HG03571 (cell line): ENCODE data around the gene MEIOB.

Experiments
- ATAC-seq: cut with Tn5 transposase; IDR thresholded peaks from one replicate; pipeline ENCODE4 v1.9.1; 2021; ENCODE audit not compliant: unreplicated experiment

MEIOB gene

GRCh38 chr16:1832838-1833454 lies 39.0 kb downstream of the MEIOB start:
- ATAC-seq = no peak

DNA sequence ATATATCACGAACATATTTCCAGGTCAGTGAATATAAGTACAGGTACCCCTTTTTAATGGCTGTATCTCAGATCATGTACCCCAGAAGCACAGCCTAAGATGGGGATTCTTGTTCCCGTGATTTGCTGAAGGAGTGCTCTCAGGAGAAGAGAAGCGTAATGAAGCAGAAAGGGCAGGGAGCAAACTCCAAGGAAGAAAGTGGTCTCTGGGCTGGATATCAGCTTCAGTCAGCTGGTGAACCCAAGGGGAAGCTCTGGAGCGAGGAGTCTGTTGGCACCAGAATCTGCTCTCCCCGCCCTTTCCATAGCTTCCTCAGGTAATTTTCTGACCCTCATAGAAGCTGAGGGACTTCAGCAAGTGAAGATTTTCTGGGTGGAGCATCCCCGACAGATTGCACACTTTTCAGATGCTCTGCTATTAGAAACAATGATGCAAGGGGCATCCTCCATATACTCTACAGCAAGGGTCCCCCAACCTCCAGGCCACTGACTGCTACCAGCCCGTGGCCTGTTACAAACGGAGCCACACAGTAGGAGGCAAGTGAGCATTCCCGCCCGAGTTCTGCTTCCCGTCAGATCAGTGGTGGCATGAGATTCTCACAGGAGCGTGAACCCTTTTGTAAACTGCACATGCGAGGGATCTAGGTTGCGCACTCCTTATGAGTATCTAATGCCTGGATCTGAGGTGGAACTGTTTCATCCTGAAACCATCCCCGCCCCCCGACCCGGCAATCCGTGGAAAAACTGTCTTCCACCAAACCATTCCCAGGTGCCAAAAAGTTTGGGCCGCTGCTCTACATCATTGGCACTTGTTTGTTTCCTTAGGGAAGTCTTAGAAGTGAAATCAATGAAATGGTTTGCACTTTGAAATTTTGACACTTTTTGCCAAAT lies 40.5 kb downstream of the MEIOB start:
- no peak for ATAC-seq

DNA sequence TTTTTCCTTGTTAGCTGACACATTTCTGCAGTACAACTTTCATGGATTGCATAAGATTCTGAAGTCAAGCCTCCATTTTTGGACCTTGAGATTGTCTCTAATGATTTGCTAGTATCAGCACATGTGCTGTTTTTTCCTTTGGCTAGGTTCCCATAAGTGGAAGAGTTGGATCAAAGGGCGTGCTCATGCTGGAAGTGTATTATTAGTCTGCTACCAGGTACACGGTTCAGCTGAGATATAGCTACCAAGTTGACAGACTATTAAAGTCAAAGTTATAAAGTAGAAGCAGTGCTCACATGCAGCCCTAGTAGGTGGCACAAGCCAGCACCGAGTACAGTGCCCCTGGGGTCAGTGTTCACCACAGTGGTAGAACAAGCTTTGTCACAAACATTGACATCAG lies 41.8 kb downstream of the MEIOB start:
- ATAC-seq = no peak

DNA sequence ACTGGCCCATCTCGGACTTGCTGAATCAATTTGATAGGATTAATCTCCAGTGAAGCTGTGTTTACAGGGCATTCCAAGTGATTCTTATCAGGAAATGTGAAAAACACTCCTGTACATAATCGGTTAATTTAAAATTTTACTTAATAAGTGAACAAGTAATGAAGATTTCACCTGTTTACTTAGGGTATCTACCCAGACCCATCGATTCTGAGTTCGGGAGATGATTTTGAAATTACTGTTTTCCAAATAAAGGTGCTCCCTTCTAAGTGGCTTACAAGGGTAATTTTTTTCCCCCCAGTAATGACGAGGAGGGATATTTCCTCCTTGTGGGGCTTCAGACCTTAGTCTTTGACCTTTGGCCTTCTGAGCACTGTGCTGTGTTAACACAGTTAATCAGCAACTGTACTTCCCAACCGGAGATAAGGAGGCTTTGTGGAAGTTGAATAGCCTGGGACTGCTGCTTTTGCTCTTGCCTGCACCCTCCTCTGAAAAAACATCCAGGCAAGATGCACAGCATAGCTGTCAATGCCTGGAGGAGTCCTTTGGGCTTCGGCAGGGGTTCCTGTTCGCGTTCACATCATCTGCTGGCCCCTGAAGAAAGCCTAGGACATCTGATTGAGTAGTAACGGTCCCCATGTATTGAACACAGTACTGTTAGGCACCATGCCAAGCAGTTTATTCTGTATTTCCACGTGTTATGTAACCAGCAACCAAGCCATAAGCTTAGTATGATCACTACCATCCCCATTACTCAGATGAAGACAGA lies 43.1 kb downstream of the MEIOB start:
- ATAC-seq = no peak

GRCh38 chr16:1826691-1827573 lies 45.0 kb downstream of the MEIOB start, which contains the start of the genes FAHD1 and HAGH:
TSS of gene FAHD1 (plus strand) at chr16:1827206. CDS start at chr16:1827239, 33 bp downstream.
TSS of gene HAGH (minus strand) at chr16:1826825. CDS start at chr16:1826787, 38 bp downstream.
- peak; percentile 69 for ATAC-seq

GRCh38 chr16:1825864-1826690 lies 45.9 kb downstream of the MEIOB start:
- peak; percentile 40 for ATAC-seq

DNA sequence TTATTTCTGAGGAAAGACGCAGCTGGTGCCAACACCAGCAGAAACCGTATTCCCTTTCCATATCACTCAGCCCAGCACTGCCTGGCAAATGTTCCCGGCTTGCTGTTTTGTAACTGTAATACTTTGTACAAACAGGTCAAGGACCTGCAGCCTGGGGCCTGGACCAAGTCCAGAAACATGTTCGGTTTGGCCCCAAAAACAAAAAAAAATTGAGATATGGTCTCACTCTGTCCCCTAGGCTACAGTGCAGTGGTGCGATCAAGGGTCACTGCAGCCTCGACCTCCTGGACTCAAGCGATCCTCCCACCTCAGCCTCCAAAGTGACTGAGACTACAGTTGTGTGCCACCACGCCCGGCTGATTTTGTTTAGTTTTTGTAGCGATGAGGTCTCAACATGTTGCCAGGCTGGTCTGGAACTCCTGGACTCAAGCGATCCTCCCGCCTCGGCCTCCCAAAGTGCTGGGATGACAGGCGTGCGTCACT lies 46.5 kb downstream of the MEIOB start:
- ATAC-seq = no peak

GRCh38 chr16:1823821-1824220 lies 48.1 kb downstream of the MEIOB start:
- no peak for ATAC-seq

DNA sequence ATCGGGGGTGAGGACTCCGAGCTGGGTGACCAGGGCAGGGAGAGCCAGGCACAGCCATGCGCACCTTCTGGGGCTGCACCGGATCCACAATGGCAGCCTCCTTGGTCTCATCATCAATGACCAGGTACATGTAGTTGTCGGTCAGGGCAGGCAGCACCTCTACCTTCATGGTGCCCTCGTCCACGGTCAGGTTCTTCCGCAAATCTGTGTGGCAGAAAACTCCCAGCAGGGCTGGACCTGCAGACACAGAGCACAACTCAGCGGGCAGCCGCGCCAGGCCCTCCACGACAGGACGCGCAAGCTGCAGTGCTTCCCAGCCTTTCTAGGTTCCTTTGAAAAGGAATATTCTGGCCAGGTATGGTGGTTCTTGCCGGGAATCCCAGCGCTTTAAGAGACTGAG lies 49.2 kb downstream of the MEIOB start:
- no peak for ATAC-seq

GRCh38 chr16:1821861-1822611 lies 49.9 kb downstream of the MEIOB start:
- ATAC-seq = no peak

DNA sequence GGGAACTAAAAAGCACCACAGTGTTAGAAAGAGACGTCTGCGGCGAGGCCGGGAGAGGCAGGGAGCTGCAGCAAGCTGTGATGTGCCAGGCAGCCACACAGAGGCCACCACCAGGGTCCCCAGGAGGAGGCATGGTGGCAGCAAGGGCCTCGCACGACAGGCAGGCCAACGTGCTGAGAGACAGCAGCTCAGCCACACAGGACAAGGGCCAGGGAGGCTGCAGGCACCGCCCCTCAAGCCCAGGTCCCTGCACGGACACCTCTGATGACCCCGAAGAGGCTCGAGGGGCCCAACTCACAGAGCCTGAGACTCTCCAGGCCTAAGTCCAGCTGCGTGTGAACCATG lies 51.0 kb downstream of the MEIOB start:
- no peak for ATAC-seq

DNA sequence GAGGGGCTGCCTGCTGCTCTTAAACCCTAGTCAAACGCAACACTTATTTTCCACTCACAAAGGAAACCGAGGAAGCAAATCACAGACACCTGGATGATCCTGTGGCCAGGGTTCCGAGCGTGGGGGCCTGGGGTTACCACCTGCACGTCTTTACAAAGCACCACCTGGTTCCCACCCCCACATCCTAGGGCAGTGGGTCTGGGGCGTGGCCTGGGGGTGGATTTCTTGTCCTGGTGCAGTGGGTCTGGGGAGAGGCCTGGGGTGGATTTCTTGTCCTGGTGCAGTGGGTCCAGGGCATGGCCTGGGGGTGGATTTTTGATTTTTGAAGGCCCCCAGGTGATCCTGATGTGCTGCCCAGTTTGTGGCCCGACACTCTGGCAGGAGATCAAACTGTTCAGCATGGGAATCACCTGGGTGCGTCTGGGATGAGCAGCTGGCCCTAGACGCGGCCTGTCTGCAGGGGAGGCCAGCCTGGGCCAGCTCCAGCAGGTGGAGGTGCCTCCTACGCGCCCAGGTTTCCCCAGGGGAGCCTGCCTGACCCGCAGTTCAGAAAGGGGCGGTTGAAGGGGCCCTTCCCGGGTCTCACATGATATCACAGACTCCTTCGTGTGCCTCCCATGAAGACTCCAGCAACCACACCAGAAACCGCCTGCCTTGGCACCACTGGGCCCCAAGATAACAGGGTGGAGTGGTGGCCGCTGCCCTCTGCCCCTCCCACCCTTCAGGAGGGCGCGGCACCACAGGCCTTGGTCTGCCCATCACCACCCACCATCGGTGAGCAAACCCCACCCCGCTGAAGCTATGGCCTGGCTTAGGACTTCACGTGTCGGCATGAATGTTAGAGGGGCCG lies 51.6 kb downstream of the MEIOB start:
- ATAC-seq = no peak

GRCh38 chr16:1819611-1820010 lies 52.4 kb downstream of the MEIOB start:
- no peak for ATAC-seq

- no peak for ATAC-seq
Measured at GRCh38 chr16:1818873-1819525, 53.0 kb downstream of the MEIOB start.

- no peak for ATAC-seq
Measured at GRCh38 chr16:1818204-1818872, 53.6 kb downstream of the MEIOB start.

DNA sequence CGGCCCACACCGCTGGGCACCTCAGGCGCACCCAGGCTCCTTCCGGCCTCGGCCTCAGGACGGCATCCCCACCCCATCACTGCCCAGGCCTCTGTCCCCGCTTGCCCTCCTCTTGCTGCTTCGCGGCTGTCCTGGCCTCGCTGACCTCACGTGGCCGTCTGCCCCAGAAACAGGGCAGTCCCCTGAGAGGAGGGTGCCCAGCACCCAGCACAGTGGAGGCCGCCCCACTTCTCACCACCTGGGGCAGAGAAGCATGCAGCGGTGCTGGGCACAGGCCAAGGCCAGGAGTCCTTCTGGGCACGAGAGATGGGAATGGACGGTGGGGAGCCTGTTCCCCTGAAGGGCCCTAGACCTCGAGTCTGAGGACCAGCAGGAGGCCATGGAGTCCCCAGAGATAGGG lies 54.2 kb downstream of the MEIOB start:
- no peak for ATAC-seq

GRCh38 chr16:1817276-1817589 lies 54.7 kb downstream of the MEIOB start:
- no peak for ATAC-seq
